NCI-H1105 treated with DMSO at 0.1 percent for 48 hours (cell line): ENCODE results near the gene RAB11FIP5.

ENCODE experiments used
- DNase-seq: peaks from one replicate; lab custom pipeline; 2025; lab: John Stamatoyannopoulos, UW

The RAB11FIP5 gene

GRCh38 chr2:73032702-73033097, 80.0 kb downstream of the RAB11FIP5 start:
- no peak for DNase-seq

DNA sequence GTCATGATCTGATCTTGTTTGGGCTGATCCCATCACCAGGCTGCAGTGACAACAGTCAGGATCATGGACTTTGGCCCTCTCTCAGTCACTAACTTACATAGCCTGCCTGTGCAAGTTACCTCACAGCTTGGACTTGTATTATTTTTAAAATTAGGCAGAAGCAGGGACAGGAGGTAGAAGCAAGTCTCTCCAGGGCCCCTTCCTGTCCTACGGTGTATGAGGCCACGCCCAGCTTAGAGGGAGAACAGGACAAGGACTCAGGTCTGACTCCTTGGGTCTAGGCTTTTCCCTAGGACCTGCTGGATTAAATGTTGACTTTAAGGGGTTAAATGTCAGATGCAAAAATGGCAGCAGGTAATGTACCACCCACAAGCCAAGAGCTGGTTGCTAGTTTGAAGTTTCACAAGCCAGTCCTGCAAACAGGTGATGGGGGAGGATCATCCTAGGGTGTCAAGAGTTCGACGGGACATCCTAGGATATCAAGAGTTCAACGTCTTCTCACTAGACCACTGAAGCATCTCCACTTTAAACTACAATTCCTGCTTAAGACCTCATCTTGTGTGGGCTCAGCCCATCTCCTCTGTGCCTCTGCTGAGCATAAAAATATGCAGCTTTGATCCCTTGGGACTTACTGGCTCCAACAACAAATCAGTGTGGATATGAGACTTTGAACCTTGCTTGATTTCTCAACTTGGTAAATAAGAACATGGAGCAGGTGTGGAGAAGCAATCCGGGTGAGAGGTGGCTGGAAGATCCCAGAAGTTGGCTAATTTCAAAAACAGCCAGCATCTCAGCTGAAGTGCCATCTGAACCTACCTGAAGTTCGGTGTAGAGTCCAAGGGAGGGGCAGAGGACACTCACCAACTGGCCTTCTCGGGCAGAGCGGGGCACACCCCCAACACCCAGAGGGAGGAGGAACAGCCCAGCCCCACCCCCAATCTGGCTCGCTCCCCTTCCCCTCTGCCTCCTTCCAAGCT, 80.7 kb downstream of the RAB11FIP5 start:
- no peak for DNase-seq

GRCh38 chr2:73031095-73031678, 81.6 kb downstream of the RAB11FIP5 start:
- no peak for DNase-seq

GRCh38 chr2:73028841-73029240, 83.9 kb downstream of the RAB11FIP5 start:
- DNase-seq, result no peak

- no peak for DNase-seq
Measured at GRCh38 chr2:73027340-73027739, 85.4 kb downstream of the RAB11FIP5 start.

GRCh38 chr2:73023497-73023896, 89.3 kb downstream of the RAB11FIP5 start:
- no peak for DNase-seq
